Daoy (cell line): Measurements from ENCODE around the gene TMUB1. TPM values are rescaled to one million over a fixed set of nuclear protein-coding genes. Genes with fewer than 3 reads are reported as not detected.

Experiments used
- DNase-seq: peaks from one replicate; pipeline ENCODE4 v3.0.0-alpha.2; 2015; ENCODE audit warnings: low read depth
- total RNA-seq: library from RNA; depleted of rRNA; stranded (reverse); fragments of >200 nt; shearing (Covaris generic); gene quantifications from 2 replicates; pipeline ENCODE4 v1.2.3, GENCODE V29; 2014; rRNA removed

Gene TMUB1
- total RNA-seq, 1 experiment from 2014 or later, result 51.2 TPM

DNA sequence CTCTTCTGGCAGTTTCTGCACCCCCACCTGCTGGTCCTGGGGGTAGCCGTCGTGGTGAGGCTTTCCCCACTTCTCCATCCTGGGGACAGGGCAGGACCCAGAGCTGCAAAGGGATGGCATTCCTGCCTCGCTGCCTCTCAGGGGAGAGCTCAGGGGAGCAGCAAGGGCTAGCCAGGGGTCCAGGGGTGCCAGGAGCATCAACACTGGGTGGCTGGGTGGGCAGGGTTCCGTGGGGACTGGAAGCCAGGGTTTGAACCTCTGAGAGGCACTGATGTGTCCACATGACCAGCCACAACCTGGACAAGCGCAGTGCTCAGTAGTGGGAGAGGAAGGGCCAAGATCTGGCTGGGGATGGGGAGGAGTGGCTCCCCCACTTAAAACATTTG, 49.4 kb downstream of the TMUB1 start:
- no peak for DNase-seq

GRCh38 chr7:151032936-151033863, 50.1 kb downstream of the TMUB1 start:
- DNase-seq, result no peak

Other genes with a start within 250 kb of the TMUB1 start
- gene AOC1, start 231.0 kb downstream of the TMUB1 start, total RNA-seq, result 0.17 and 0.36 TPM in 2 replicates
- 0.80 and 1.3 TPM in 2 replicates for gene KCNH2, start 105.2 kb downstream of the TMUB1 start, total RNA-seq
- gene NOS3, start 92.5 kb downstream of the TMUB1 start, total RNA-seq, result 0.39 and 0.46 TPM in 2 replicates
- not detected in 2 replicates for gene ATG9B, start 59.0 kb downstream of the TMUB1 start, total RNA-seq
- 44.2 and 49.1 TPM in 2 replicates for gene ABCB8, start 55.0 kb downstream of the TMUB1 start, total RNA-seq
- gene ASIC3, start 35.0 kb downstream of the TMUB1 start, total RNA-seq, result 0.12 and 1.5 TPM in 2 replicates
- gene CDK5, start 25.6 kb downstream of the TMUB1 start, total RNA-seq, result 56.6 and 63.8 TPM in 2 replicates
- gene SLC4A2, start 23.9 kb downstream of the TMUB1 start, total RNA-seq, result 157 and 195 TPM in 2 replicates
- 93.8 and 111 TPM in 2 replicates for gene FASTK, start 2.7 kb downstream of the TMUB1 start, total RNA-seq
- gene AGAP3, start 3.0 kb upstream of the TMUB1 start, total RNA-seq, result 41.6 and 72.6 TPM in 2 replicates
- not detected in 2 replicates for gene GBX1, start 84.2 kb upstream of the TMUB1 start, total RNA-seq
- gene ASB10, start 103.8 kb upstream of the TMUB1 start, total RNA-seq, result not detected in 2 replicates
- not detected in 2 replicates for gene H2BK1, start 127.0 kb upstream of the TMUB1 start, total RNA-seq
- gene ABCF2, start 143.7 kb upstream of the TMUB1 start, total RNA-seq, result 116 and 126 TPM in 2 replicates
- 38.3 and 43.5 TPM in 2 replicates for gene CHPF2, start 149.0 kb upstream of the TMUB1 start, total RNA-seq
- gene SMARCD3, start 165.2 kb upstream of the TMUB1 start, total RNA-seq, result 25.6 and 29.9 TPM in 2 replicates